ENCODE data around the gene KXD1. TPM values are rescaled to one million over a fixed set of nuclear protein-coding genes. Genes with fewer than 3 reads are reported as not detected.
A peak's percentile ranks its signal among the peaks of the same experiment; 100 is the strongest.
"Not testable (repeated sequence)": the region's sequence is repeated elsewhere in the genome, so short reads cannot be mapped to it uniquely, and the experiment has no call there.

The KXD1 gene
- total RNA-seq, 4 donors from 2014 or later = 72.4 to 107 (median 89.4) TPM

GRCh38 chr19:18597809-18598660, 40.4 kb downstream of the KXD1 start:
- Histone ChIP-seq H3K4me1 (peaks cover 22% of the 10 kb centered on the region), H3K27me3 (peaks cover 22% of the 10 kb centered on the region), H3K36me3 (no peaks in the 10 kb centered on the region), H3K27ac (no peak overlapping the region), H3K9me3 (no peaks in the 10 kb centered on the region), H3K4me3 (no peak overlapping the region)
- no peak for DNase-seq (ENCODE audit: low spot score in 2 of 2)
- TF ChIP-seq CTCF (IDR thresholded peaks at IDR 0.05) (no peak), POLR2AphosphoS5 (IDR thresholded peaks at IDR 0.05) (no peak), EP300 (IDR thresholded peaks at IDR 0.05) (no peak), POLR2A (IDR thresholded peaks at IDR 0.05) (no peak)
- 76% methylated on average over 16 of the region's 25 CpGs for WGBS

- peaks cover 20% of the 10 kb centered on the region for H3K4me1 ChIP-seq
- H3K27ac ChIP-seq = no peak overlapping the region
- no peaks in the 10 kb centered on the region for H3K9me3 ChIP-seq
- H3K27me3 ChIP-seq = peaks cover 33% of the 10 kb centered on the region
- no peak overlapping the region for H3K4me3 ChIP-seq
- TF ChIP-seq EP300 (IDR thresholded peaks at IDR 0.05) (no peak), CTCF (IDR thresholded peaks at IDR 0.05) (no peak), POLR2AphosphoS5 (IDR thresholded peaks at IDR 0.05) (no peak), POLR2A (IDR thresholded peaks at IDR 0.05) (no peak)
- WGBS = 92% methylated on average over 5 of the region's 20 CpGs
- no peaks in the 10 kb centered on the region for H3K36me3 ChIP-seq
- DNase-seq (ENCODE audit: low spot score in 2 of 2) = no peak
Observed at GRCh38 chr19:18599485-18599884, 41.8 kb downstream of the KXD1 start.

GRCh38 chr19:18600692-18601397, 43.2 kb downstream of the KXD1 start:
- Histone ChIP-seq H3K27me3 (peaks cover 47% of the 10 kb centered on the region), H3K4me1 (peaks cover 23% of the 10 kb centered on the region)
- 94% methylated on average over 15 of the region's 15 CpGs for WGBS
- DNase-seq (ENCODE audit: low spot score in 2 of 2); H3K27ac ChIP-seq; H3K36me3 ChIP-seq; H3K4me3 ChIP-seq; H3K9me3 ChIP-seq: not testable (repeated sequence)

- Histone ChIP-seq H3K4me1 (peaks cover 30% of the 10 kb centered on the region), H3K27me3 (peaks cover 54% of the 10 kb centered on the region), H3K36me3 (no peaks in the 10 kb centered on the region), H3K4me3 (no peak overlapping the region), H3K9me3 (no peaks in the 10 kb centered on the region), H3K27ac (no peak overlapping the region)
- no peak for TF ChIP-seq EP300 (IDR thresholded peaks at IDR 0.05)
- TF ChIP-seq POLR2AphosphoS5 (IDR thresholded peaks at IDR 0.05) = no peak
- TF ChIP-seq POLR2A (IDR thresholded peaks at IDR 0.05) = no peak
- no peak for TF ChIP-seq CTCF (IDR thresholded peaks at IDR 0.05)
- 80% methylated on average over 4 of the region's 4 CpGs for WGBS
- DNase-seq (ENCODE audit: low spot score in 2 of 2) = no peak
Observed at GRCh38 chr19:18601875-18602274, 44.2 kb downstream of the KXD1 start.

GRCh38 chr19:18603255-18603957, 45.7 kb downstream of the KXD1 start:
- Histone ChIP-seq H3K36me3 (no peaks in the 10 kb centered on the region), H3K27me3 (peaks cover 62% of the 10 kb centered on the region), H3K4me3 (peak overlapping the region; percentile 52), H3K27ac (no peak overlapping the region), H3K4me1 (peaks cover 43% of the 10 kb centered on the region), H3K9me3 (no peaks in the 10 kb centered on the region)
- 47% methylated on average over 7 of the region's 32 CpGs for WGBS
- no peak for DNase-seq (ENCODE audit: low spot score in 2 of 2)
- TF ChIP-seq POLR2A (IDR thresholded peaks at IDR 0.05) (no peak), POLR2AphosphoS5 (IDR thresholded peaks at IDR 0.05) (no peak), CTCF (IDR thresholded peaks at IDR 0.05) (peak in 1 of 2 donors; percentile 15)
